ENCODE results near the gene CSK.

The CSK gene

GRCh38 chr15:74833376-74834107 is 51.7 kb downstream of the CSK start:
- H3K36me3 ChIP-seq (ENCODE audit: control insufficient read depth, insufficient read depth, low read length), result peaks cover 10% of the 10 kb centered on the region
- H3K27me3 ChIP-seq (replicated peaks; ENCODE audit: control insufficient read depth, insufficient read depth, low read length), result no peaks in the 10 kb centered on the region
- H3K4me3 ChIP-seq (replicated peaks; ENCODE audit: low read depth, low read length), result no peak overlapping the region
- DNase-seq (ENCODE audit: extremely low read depth, insufficient read length), result no peak
- no peak for TF ChIP-seq CTCF (IDR thresholded peaks at IDR 0.05; ENCODE audit: insufficient read depth, low read length, poor library complexity, severe bottlenecking)

GRCh38 chr15:74835312-74835823 is 53.5 kb downstream of the CSK start:
- H3K4me3 ChIP-seq (replicated peaks; ENCODE audit: low read depth, low read length), result no peak overlapping the region
- H3K27me3 ChIP-seq (replicated peaks; ENCODE audit: control insufficient read depth, insufficient read depth, low read length), result no peaks in the 10 kb centered on the region
- TF ChIP-seq CTCF (IDR thresholded peaks at IDR 0.05; ENCODE audit: insufficient read depth, low read length, poor library complexity, severe bottlenecking), result peak; percentile 89
- DNase-seq (ENCODE audit: extremely low read depth, insufficient read length), result no peak
- H3K36me3 ChIP-seq (ENCODE audit: control insufficient read depth, insufficient read depth, low read length), result peaks cover 14% of the 10 kb centered on the region

- DNase-seq (ENCODE audit: extremely low read depth, insufficient read length), result no peak
- no peak for TF ChIP-seq CTCF (IDR thresholded peaks at IDR 0.05; ENCODE audit: insufficient read depth, low read length, poor library complexity, severe bottlenecking)
- peaks cover 14% of the 10 kb centered on the region for H3K36me3 ChIP-seq (ENCODE audit: control insufficient read depth, insufficient read depth, low read length)
These were observed 55.0 kb downstream of the CSK start for GRCh38 chr15:74836846-74837245.

GRCh38 chr15:74837482-74838136 is 55.7 kb downstream of the CSK start:
- no peak for DNase-seq (ENCODE audit: extremely low read depth, insufficient read length)
- H3K36me3 ChIP-seq (ENCODE audit: control insufficient read depth, insufficient read depth, low read length), result peaks cover 15% of the 10 kb centered on the region
- H3K27me3 ChIP-seq (replicated peaks; ENCODE audit: control insufficient read depth, insufficient read depth, low read length), result no peaks in the 10 kb centered on the region
- no peak for TF ChIP-seq CTCF (IDR thresholded peaks at IDR 0.05; ENCODE audit: insufficient read depth, low read length, poor library complexity, severe bottlenecking)
- no peak overlapping the region for H3K4me3 ChIP-seq (replicated peaks; ENCODE audit: low read depth, low read length)

More at GRCh38 chr15:74836846-74837245, 55.0 kb downstream of the CSK start:
- no peaks in the 10 kb centered on the region for H3K27me3 ChIP-seq (replicated peaks; ENCODE audit: control insufficient read depth, insufficient read depth, low read length)
- H3K4me3 ChIP-seq (replicated peaks; ENCODE audit: low read depth, low read length), result no peak overlapping the region

GRCh38 chr15:74838137-74838516 is 56.2 kb downstream of the CSK start:
- Histone ChIP-seq H3K27me3 (replicated peaks; ENCODE audit: control insufficient read depth, insufficient read depth, low read length) (no peaks in the 10 kb centered on the region), H3K36me3 (ENCODE audit: control insufficient read depth, insufficient read depth, low read length) (peaks cover 15% of the 10 kb centered on the region), H3K4me3 (replicated peaks; ENCODE audit: low read depth, low read length) (no peak overlapping the region)
- TF ChIP-seq CTCF (IDR thresholded peaks at IDR 0.05; ENCODE audit: insufficient read depth, low read length, poor library complexity, severe bottlenecking), result no peak
- DNase-seq (ENCODE audit: extremely low read depth, insufficient read length), result no peak

Data from GM06990 (cell line).